Right kidney (tissue), 1 donor: ENCODE measurements around the gene SPPL2C.

ENCODE experiments used
- DNase-seq: peaks from one replicate; pipeline ENCODE4 v3.0.0-alpha.2; 2016

Gene SPPL2C

GRCh38 chr17:45828582-45829133 is 16.0 kb upstream of the SPPL2C start:
- no peak for DNase-seq

GRCh38 chr17:45833920-45834319 is 10.8 kb upstream of the SPPL2C start:
- DNase-seq: no peak

DNA sequence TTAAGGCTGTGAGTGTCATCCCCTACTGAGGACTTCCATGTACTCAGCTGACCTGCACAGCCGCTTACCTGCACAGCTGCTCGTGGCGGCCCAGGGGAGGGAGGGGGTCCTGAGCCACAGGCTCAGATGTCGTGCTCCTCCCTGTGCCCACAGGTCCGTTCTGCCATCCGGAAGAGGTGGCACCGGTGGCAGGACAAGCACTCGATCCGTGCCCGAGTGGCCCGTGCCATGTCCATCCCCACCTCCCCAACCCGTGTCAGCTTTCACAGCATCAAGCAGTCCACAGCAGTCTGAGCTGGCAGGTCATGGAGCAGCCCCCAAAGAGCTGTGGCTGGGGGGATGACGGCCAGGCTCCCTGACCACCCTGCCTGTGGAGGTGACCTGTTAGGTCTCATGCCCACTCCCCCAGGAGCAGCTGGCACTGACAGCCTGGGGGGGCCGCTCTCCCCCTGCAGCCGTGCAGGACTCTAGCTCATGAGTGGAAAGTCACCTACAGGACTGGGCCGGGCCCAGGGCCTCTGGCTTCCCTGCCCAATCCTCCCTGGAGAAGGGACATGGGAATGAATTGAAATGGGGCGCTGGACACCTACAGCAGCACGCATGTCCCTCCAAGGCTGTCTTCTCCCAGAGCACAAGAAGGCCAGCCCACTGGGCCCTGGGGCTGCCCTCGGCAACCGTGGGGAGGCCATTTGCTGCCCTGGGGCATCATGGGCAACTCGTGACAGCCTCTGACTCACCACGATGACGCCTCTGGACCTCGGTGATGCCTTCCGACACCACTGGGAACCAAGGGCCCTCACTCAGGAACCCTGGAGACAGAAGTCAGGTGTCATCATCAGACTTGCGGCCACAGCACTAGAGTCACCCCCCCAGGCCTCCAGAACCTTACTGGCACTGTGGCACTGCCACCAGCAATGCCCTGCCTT is 9.9 kb upstream of the SPPL2C start:
- no peak for DNase-seq

DNA sequence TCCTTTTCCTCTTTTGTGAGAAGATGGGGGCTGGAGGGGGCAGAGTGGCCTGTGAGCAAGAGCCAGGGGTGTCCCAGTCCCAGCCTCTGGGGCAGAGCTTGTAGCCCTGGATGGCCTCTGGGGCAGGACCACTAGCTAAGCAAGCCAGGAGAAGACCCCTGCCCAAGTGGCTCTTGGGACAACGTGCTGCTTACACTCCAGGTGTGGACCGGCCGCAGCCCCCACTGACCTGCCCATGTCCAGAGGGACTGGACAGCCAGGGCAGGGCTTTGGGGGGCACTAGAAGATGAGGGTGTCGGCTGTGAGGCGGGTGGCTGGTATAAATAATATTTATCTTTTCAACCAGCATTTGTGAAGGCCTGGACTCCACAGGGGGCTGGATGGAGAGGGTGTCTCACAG is 9.2 kb upstream of the SPPL2C start:
- DNase-seq: no peak

GRCh38 chr17:45836047-45837044 is 8.3 kb upstream of the SPPL2C start:
- no peak for DNase-seq

GRCh38 chr17:45837187-45837586 is 7.5 kb upstream of the SPPL2C start:
- DNase-seq: no peak

DNA sequence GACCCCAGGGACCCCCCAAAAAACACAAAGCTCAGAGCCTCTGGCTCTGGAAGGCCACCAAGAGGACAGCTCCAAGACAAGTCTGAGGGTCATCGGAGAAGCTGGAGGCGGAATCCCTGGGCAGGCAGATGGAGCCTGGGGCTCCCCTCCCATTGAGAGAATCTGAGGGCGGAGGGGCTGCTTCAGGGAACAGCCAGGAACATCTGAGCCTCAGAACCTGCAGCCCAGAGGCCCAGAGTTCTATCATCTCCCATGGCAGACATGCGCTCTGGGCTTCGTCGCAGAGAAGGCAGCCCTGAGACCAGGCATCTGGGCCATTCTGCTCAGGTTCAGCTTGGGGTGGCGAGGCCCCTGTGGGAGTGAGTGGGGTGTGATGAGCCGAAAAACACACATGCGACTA is 7.1 kb upstream of the SPPL2C start:
- DNase-seq: no peak

- no peak for DNase-seq
Observed at GRCh38 chr17:45838751-45839295, 5.9 kb upstream of the SPPL2C start.

DNA sequence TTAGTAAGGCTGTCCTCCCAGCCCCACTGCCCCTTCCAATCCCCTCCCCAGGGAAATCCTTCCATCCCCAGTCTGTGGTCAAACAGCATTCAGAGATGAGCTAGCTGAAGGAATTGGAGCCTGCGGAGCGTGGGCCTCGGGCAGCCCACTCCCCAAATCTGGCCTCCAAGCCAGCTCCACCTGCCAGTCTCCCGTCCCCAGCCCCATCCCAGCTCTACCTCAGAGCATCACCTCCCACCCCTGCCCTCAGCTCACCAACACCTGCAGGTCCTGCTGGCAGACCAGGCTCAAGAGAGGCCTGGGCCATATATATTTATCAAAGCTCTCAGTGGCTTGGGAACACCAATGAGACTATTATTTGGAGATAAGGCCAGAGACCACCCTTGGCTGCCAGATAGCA is 5.2 kb upstream of the SPPL2C start:
- no peak for DNase-seq

- no peak for DNase-seq
Observed at GRCh38 chr17:45841186-45841585, 3.5 kb upstream of the SPPL2C start.

DNA sequence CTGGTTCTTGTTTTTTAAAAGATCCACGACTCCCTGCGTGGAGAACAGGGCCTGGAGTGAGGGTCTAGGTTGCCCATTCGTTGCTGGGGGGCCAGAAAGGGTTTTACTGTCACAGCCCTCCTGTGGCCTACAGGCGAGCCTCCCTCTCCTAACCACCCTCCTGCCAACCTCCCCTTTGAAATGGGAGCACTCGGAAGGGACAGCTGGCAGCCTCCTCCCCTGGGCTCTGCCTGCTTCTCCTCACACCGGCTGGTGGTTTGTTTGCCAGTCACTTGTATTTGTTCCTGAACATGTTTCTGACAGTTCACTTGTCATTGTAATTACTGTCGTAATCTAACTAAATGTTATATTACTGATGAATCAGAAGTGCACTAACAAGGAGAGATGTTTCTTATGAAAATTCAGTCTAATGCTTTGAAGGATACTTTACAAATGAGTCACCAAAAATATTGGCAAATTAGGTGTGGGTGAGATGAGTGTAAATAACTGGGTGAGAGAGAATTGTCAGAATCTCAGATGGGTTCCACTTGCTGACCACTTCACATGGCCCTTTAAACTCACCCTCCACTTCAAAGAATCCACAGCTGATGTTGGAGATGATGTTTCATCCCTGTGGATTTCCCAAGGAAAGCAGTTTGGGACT is 2.7 kb upstream of the SPPL2C start:
- no peak for DNase-seq

DNA sequence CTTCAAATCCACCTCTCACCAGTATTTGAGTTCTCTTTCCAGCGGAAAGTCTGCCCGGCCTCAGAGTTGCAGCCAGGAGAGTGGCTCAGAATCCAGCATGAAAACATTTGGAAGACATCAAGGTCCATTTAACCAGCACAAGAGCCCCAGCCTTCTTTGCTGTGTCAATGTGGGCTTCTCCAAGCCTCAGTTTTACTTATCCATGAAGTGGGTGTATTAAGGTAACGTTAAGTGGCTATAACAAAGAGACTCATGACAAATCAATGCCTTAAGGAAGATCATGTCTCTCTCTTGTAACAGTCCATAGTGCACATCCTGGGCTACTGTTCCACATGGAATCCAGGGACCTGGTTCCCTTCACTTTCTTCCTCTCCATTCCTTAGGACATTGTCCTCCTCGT is 959 bp upstream of the SPPL2C start:
- DNase-seq: no peak

DNA sequence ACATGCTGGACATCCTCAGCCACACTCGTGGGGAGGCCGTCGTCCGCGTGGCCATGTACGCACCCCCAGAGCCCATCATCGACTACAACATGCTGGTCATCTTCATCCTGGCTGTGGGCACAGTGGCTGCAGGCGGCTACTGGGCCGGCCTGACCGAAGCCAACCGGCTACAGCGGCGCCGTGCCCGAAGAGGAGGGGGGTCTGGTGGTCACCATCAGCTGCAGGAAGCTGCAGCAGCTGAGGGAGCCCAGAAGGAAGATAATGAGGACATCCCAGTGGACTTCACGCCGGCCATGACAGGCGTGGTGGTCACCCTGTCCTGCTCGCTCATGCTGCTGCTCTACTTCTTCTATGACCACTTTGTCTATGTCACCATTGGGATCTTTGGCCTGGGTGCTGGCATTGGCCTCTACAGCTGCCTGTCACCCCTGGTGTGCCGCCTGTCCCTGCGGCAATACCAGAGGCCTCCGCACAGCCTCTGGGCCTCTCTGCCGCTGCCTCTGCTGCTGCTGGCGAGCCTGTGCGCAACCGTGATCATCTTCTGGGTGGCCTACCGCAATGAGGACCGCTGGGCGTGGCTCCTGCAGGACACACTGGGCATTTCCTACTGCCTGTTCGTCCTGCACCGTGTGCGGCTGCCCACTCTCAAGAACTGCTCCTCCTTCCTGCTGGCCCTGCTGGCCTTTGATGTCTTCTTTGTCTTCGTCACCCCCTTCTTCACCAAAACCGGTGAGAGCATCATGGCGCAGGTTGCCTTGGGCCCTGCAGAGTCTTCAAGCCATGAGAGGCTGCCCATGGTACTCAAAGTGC is 900 bp downstream of the SPPL2C start:
- DNase-seq: no peak

GRCh38 chr17:45846223-45846622 is 1.5 kb downstream of the SPPL2C start:
- no peak for DNase-seq

GRCh38 chr17:45846646-45847045 is 2.0 kb downstream of the SPPL2C start:
- no peak for DNase-seq

GRCh38 chr17:45847101-45847500 is 2.4 kb downstream of the SPPL2C start:
- DNase-seq: no peak

GRCh38 chr17:45847747-45848146 is 3.1 kb downstream of the SPPL2C start:
- DNase-seq: no peak

- no peak for DNase-seq
Observed at GRCh38 chr17:45848405-45848804, 3.7 kb downstream of the SPPL2C start.

DNA sequence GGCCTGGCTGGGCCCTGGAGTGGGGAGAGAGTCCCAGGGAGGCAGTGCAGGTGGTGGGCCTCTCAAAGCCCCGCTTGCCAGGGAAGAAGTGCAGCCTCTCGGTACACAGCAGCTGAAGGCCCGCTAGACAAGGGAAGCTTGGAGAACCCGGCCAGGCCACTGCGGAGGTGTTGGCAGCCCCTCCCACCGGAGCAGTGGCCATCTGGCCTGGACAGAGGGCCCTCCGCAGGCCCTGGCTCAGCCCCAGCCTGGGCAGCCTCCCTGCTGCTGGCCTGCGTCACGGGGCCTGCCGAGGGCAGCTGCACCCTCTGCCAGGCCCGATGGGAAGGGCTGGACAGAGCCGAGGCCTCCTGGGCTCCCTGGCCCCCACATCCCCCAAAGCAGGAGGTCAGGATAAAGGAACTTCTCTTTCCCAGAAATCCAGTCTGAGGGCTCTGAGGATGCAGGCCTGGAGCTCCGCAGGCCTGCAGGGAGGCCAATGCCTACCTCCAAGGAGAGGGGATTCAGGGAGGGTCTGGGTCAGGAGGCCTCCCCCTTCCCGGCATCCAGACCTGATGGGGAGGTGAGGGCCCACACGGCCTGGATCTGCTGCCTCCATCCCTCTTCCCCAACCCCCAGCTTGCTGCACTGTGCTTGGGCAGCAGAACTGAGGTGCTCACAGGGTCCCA is 4.3 kb downstream of the SPPL2C start:
- no peak for DNase-seq

DNA sequence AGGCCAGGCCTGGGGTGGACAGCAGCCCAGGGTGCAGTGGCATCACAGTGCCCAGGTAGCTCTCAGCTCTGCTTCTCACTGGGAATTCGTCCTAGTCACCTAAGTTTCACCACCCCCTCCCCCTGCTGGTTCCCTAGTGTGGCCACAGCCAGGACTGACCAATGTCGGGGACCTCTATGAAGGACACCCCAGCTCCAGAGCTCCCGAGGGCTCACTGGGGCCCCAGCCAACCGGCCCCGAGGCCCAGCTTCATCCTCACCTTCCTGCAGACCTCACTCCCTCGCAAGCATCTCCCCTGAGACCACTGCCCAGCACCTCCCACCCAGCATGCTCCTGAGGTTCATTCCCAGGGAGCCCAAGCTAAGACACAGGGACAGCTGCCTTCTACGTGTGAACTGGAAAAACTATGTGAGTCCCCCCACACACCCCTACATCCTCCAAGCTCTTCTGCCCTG is 4.9 kb downstream of the SPPL2C start:
- no peak for DNase-seq
